Measurements from ENCODE around the gene BCL2L12.

BCL2L12 gene

DNA sequence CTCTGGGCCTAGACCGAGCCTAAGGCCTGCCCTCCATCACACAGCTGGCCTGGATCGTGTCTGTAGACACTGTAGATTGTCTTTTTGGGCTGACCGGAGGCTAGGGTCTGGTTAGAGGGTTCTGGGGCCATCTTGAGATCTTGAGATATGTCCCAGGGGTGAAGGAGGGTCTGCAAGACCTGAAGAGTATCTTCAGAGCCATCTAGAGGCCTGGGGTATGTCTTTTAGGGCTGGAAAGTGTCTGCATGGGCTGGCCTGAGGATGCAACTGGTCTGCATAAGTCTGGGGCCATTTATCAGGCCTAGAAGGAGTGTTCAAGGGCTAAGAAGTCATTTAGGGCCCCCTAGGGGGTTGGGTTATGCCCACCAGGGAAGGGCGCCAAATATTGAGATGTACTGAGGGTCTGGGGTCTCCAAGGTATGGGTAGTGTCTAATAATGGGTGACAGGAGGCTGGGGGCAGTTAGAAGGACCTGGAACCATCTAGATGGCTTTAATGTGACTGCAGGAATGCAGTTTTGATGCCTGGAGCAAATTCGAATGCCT lies 23.2 kb upstream of the BCL2L12 start:
- DNase-seq: peak; percentile 61

DNA sequence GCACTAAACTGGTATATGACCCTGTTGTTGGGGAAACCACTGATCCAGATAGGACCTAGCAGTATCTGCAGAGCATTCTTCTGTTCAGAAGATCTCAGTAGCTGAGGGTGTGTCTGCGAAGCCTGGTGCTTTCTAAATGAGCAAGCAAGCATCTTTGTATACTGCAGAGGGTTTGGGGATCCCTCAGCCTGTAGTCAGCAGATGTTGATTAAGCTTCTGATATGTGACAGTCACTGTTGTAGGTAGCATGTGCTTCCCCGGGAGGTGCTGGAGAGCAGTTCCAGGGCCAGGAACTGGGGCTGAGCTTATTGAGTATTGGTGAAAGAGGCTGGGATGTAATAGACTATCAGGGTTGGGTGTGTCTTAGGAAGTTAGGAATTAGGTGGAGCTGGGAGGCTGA lies 22.3 kb upstream of the BCL2L12 start:
- no peak for DNase-seq

DNA sequence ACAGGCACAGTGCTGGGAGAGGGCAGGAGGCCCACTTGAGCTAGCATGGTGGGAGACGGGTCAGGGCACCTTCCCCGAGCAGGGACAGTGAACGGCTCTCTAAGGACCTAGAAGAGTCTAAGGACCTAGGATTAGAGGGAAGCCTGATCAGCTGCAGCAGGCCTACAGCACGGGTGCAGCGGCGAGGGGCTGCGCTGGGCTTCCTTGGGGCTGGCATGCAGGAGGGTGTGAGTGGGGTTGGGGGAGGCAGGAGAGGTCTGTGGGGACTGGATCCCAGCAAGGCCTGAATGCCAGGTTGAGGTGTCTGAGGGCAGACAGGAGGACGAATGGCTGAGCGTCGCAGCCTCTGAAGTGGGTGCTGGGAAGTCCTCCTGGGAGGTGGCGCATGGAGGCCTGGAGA lies 20.1 kb upstream of the BCL2L12 start:
- no peak for DNase-seq

DNA sequence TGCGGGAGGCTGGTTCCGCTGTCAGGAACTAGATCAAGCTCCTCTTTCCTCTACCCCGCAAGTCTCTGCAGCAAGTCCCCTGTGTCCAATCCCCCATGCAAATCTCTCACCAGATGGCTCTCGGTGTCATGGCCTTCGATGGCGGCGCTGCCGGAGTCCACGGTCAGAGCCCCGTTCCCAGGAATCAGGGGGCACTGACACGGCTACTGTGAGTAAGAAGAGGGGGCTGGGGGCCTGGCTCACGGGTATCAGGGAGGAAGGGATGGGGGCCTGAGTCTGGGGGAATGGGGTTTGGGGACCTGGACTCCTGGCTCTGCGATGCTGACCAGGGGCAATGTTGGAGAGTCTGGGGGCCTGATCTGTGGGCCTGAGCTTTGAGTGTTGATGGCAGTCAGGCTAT lies 19.7 kb upstream of the BCL2L12 start:
- no peak for DNase-seq

DNA sequence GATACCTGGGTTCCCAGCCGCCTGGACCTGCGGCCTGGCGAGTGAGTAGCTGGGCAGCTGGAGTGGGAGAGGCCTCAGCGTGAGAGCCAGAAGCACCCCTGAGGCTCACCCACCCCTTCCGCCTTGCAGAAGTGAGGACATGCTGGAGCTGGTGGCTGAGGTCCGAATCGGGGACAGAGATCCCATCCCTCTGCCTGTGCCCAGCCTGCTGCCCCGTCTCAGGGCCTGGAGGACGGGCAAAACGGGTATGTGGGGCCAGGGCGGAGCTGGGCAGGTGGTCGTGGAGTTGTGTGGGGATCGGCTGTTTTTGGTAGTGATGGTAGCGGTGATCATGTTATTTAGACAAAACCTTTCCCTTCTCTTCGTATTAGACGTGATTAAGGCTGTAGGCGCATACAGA lies 19.1 kb upstream of the BCL2L12 start:
- no peak for DNase-seq

DNA sequence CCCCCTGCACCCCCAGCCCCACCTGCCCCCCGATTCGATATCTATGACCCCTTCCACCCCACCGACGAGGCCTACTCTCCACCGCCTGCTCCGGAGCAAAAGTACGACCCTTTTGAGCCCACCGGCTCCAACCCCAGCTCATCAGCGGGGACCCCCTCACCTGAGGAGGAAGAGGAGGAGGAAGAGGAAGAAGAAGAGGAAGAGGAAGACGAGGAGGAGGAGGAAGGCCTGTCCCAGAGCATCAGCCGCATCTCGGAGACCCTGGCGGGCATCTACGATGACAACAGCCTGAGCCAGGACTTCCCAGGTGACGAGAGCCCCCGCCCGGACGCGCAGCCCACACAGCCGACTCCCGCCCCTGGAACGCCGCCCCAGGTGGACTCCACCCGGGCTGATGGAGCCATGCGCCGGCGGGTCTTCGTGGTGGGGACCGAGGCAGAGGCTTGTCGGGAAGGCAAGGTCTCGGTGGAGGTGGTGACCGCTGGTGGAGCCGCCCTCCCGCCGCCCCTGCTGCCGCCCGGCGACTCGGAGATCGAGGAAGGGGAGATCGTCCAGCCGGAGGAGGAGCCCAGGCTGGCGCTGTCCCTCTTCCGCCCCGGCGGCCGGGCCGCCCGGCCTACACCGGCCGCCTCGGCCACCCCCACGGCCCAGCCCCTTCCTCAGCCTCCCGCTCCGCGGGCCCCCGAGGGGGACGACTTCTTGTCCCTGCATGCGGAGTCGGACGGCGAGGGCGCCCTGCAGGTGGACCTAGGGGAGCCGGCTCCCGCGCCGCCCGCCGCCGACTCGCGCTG lies 14.5 kb upstream of the BCL2L12 start:
- no peak for DNase-seq

GRCh38 chr19:49651820-49652550 lies 13.7 kb upstream of the BCL2L12 start:
- no peak for DNase-seq

- DNase-seq: no peak
Measured at GRCh38 chr19:49652551-49653465, 12.9 kb upstream of the BCL2L12 start.

GRCh38 chr19:49653466-49653806 lies 12.3 kb upstream of the BCL2L12 start:
- no peak for DNase-seq

GRCh38 chr19:49654581-49654980 lies 11.2 kb upstream of the BCL2L12 start:
- DNase-seq: no peak

DNA sequence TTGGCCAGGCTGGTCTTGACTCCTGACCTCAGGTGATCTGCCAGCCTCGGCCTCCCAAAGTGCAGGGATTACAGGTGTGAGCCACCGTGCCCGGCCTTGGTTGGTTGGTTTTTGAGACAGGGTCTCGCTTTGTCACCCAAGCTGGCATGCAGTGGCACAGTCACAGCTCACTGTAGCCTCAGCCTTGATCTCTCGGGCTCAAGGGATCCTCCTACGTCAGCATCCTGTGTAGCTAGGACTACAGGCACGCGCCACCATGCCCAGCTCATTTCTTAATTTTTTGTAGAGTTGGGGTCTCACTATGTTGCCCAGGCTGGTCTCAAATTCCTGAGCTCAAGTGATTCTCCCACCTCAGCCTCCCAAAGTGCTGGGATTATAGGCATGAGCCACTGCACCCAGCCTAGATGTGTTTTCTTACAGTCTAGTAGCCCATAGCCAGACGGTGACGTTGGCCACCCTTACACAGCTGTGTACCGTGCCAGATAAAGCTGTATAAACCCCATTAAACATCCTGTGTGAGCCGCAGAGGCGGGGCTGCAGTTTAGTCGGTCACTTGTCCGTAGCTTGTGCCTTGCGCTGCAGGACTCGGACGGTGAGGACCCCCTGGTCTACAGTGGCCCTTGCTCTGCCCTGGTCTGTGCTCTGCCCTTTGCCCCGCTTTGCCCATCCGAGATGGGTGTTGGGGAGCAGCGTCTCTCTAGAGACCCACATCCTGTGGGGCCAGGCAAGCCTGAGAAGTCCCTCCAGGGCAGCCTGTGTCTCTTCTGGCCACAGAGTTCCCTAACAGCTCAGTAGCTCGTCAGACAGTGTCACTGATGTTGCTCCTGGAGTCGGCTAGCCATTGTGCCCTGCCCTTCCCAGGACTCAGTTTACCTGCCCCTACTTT lies 9.9 kb upstream of the BCL2L12 start:
- no peak for DNase-seq

DNA sequence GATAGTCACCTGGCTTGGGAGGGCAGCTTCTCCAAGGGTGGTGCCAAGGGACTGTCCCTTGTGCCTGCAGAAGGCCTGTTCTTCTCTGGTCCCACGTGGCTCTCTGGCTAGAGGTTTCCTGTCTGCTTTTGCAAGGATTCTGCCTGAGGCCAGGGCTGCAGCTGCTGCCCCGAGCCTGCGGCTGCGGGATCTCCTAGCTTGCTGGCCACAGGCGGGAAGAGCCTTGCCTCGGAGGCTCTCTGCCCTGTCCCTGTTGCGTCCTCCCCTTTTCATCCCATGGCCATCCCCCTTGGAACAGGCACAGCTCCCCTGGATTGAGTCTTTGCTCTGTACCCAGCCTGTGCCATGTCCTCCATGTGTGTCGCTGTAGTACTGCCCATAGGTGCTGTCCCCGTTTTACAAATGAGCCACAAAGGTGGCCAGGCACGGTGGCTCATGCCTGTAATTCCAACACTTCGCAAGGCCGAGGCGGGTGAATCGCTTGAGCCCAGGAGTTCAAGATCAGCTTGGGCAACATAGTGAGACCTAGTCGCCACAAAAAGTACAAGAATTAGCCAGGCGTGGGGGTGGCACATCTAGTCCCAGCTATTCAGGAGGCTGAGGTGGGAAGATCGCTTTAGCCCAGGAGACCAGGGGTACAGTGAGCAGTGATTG lies 9.2 kb upstream of the BCL2L12 start:
- no peak for DNase-seq

DNA sequence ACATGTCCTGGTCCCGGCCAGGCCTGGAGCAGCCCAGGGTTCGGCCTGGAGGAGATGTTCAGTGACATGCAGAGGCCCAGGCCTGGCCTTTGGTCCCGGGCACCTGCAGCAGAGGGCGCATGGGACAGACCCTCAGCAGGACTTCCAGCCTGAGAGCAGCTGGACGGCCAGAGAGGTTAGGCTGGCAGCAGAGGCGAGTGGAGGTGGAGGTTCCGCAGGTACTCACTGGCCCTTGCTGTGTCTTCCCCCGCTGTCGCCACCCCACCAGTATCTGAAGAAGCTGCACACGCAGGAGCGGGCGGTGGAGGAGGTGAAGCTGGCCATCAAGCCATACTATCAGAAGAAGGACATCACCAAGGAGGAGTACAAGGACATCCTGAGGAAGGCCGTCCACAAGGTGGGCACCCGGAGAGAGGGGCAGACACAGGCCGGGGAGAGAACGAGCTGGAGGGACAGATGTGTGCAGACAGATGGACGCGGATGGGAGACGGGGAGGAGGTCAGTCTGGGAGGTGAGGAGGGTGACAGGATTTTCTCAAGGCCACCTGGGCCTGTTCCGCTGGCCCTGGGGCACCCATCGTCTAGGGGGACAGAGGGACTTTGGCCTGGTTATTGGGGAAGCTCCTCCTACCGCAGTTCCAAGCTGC lies 8.1 kb upstream of the BCL2L12 start:
- no peak for DNase-seq

DNA sequence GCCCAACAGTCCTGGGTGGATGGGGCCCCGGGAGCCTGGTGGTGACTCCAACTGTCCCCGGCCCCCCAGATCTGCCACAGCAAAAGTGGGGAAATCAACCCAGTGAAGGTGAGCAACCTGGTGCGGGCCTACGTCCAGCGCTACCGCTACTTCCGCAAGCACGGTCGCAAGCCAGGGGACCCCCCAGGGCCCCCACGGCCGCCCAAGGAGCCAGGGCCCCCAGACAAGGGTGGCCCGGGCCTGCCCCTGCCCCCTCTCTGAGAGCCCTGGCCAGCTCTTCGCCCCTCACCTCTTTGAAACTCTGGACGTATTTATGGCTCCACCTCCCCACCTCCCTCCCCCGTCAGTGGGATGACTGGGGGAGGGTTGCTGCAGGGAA lies 7.6 kb upstream of the BCL2L12 start:
- no peak for DNase-seq

DNA sequence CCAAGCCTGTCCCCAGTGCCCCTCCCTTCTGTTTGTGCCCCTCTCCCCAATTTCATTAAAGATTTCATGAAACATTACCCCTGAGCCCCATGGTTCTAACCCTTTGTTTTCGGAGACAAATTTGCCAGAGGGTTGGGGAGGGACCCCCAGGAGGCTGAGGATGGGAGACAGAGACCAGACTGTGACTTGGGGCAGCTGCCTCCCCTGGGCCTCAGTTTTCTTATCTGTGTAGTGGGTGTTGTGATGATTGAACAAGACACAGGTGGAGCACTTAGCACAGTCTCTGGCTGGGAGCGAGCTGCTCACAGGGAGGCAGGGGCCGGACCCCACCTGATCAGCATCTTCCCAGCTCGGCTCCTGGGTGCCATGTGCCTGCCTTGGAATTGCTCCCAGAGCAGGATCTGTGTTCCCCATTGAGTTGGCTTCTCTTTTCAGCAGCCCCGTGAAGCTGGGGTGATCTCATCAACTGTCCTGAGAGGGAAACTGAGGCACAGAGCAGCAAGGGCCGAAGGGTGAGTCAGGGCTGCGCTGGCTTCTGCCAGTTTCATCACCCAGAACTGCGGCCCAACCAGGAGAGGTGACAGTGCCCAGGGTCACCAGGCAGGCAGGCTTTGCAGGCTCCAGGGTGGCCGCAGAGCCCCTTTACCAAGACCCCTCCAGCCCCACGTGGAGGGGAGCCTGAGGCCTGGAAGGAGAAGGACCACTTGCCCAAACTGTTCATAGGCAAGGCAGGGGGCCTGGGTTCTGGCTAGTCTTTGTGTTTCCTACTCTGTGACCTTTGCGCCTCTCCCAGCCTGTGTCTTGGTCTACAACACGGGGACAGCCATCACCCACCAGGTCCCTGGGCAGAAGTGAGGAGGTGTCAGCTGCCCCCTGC lies 6.9 kb upstream of the BCL2L12 start:
- no peak for DNase-seq

DNA sequence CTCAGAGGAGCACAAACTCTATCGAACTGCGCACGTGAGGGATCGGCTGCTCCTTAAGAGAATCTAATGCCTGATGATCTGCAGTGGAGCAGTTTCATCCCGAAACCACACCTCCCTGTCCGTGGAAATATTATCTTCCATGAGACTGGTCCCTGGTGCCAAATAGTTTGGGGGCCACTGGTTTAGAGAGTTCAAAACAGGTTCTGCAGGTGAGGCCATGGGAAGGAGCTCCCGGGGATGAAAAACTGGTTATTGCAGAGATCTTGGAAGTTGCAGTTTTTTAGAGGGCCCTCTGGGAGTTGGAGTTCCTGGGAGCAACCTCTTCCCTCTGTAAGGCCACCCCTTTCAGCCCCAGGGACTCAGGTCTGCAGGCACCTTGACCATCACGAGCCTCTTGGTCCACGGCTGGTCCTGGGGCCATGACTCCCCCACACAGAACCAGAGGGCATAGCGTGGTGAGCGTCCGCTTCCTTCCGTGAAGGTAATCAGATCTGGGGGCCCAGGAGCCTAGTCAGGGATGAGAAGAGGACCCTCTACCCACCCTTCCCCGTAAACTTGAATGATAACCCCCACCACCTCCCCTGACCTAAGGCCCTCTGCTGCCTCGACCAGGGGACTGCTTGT lies 5.3 kb upstream of the BCL2L12 start:
- no peak for DNase-seq

GRCh38 chr19:49662011-49662410 lies 3.7 kb upstream of the BCL2L12 start:
- DNase-seq: no peak

DNA sequence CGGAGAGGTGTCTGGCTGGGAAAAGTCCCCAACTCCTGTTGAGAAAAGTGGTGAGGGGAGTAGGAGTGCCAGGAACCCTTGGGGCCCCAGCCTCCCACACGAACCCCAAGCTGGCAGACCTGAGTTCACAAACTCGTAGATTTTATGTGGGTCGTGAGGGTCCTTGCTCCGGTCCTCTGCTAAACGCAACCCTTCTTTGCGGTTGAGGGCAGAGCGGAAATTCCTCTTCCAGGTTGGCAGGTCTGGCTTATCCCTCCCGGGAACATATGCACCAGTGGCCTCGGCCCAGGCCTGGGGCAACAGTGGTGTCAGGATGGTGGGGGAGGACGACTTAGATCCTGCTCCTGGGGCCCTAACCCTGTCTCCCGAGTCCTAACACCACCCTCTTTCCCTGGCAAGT lies 2.5 kb upstream of the BCL2L12 start:
- no peak for DNase-seq

GRCh38 chr19:49664171-49665035 lies 1.3 kb upstream of the BCL2L12 start:
- DNase-seq: peak; percentile 88
